Measurements from ENCODE around the gene RAB37.

DNA sequence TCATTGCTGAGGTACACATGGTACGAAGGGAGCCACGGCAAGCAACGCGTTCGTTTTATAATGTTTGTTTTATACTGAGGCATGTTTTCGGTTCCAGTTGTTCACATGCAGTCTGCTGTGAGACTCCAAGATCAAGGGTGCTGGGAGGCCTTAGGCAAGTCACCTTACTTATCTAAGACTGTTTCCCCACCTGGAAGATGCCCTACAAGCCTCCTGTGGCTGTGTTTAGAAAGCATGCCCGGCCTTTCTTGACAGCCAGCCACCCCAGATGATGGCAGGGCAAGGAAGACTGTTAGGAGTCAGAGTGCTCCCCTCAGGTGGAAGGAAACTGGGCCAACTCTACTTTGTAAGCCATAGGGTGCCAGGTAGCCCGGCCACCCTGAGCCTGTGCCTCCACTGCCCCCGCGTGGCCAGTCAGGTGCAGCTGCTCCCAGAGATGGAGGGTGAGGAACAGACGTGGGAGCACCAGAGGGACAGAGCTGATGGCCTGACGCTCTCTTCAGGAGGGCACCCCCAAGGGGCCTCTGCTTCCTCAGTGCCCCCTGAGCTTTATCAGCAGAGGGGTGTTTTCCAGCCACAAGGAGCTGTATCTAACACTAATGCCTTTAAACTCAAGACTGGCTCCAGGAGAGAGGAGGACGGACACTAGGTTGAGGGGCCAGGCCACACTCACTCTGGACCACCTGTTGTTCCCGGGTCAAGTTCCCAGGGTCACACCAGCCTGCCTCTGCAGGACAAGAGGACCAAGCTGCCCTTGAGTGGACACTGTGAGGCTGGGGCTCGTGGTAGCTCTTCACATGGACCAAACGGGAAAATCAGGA lies 33.7 kb downstream of the RAB37 start:
- TF ChIP-seq, protein P1, sequence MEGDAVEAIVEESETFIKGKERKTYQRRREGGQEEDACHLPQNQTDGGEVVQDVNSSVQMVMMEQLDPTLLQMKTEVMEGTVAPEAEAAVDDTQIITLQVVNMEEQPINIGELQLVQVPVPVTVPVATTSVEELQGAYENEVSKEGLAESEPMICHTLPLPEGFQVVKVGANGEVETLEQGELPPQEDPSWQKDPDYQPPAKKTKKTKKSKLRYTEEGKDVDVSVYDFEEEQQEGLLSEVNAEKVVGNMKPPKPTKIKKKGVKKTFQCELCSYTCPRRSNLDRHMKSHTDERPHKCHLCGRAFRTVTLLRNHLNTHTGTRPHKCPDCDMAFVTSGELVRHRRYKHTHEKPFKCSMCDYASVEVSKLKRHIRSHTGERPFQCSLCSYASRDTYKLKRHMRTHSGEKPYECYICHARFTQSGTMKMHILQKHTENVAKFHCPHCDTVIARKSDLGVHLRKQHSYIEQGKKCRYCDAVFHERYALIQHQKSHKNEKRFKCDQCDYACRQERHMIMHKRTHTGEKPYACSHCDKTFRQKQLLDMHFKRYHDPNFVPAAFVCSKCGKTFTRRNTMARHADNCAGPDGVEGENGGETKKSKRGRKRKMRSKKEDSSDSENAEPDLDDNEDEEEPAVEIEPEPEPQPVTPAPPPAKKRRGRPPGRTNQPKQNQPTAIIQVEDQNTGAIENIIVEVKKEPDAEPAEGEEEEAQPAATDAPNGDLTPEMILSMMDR (IDR thresholded peaks at IDR 0.05; ENCODE audit: poor library complexity, severe bottlenecking), result peak; percentile 71
- TF ChIP-seq, protein P2, sequence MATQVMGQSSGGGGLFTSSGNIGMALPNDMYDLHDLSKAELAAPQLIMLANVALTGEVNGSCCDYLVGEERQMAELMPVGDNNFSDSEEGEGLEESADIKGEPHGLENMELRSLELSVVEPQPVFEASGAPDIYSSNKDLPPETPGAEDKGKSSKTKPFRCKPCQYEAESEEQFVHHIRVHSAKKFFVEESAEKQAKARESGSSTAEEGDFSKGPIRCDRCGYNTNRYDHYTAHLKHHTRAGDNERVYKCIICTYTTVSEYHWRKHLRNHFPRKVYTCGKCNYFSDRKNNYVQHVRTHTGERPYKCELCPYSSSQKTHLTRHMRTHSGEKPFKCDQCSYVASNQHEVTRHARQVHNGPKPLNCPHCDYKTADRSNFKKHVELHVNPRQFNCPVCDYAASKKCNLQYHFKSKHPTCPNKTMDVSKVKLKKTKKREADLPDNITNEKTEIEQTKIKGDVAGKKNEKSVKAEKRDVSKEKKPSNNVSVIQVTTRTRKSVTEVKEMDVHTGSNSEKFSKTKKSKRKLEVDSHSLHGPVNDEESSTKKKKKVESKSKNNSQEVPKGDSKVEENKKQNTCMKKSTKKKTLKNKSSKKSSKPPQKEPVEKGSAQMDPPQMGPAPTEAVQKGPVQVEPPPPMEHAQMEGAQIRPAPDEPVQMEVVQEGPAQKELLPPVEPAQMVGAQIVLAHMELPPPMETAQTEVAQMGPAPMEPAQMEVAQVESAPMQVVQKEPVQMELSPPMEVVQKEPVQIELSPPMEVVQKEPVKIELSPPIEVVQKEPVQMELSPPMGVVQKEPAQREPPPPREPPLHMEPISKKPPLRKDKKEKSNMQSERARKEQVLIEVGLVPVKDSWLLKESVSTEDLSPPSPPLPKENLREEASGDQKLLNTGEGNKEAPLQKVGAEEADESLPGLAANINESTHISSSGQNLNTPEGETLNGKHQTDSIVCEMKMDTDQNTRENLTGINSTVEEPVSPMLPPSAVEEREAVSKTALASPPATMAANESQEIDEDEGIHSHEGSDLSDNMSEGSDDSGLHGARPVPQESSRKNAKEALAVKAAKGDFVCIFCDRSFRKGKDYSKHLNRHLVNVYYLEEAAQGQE (IDR thresholded peaks at IDR 0.05; ENCODE audit: borderline replicate concordance), result no peak
- TF ChIP-seq EZH2 (IDR thresholded peaks at IDR 0.05; ENCODE audit: borderline replicate concordance, insufficient read depth, low read length, poor library complexity, severe bottlenecking), result no peak
- TF ChIP-seq SMC3 (conservative IDR thresholded peaks at IDR 0.05; ENCODE audit: poor library complexity), result peak; percentile 73
- no peak for TF ChIP-seq EP300 (conservative IDR thresholded peaks at IDR 0.05; ENCODE audit: poor library complexity, severe bottlenecking)
- TF ChIP-seq POLR2AphosphoS5 (IDR thresholded peaks at IDR 0.05), result no peak
- no peak for TF ChIP-seq TAF1 (IDR thresholded peaks at IDR 0.05; ENCODE audit: low read depth)
